AG04450 (cell line): ENCODE results near the gene NOS3. TPM values are rescaled to one million over a fixed set of nuclear protein-coding genes. Genes with fewer than 3 reads are reported as not detected.

ENCODE experiments used
- CTCF ChIA-PET: fragments of 300-600, 350-600 bp; formaldehyde crosslinking; extraction: SDS; loops from one replicate; lab custom pipeline; 2022; ENCODE audit warnings: antibody characterized with exemption, inconsistent platforms; lab: Charles Lee
- POLR2A ChIA-PET: fragments of 350-600 bp; formaldehyde crosslinking; extraction: SDS; loops from one replicate; lab custom pipeline; 2021; ENCODE audit warnings: antibody characterized with exemption, inconsistent platforms; lab: Yijun Ruan, JAX
- DNase-seq: peaks from one replicate; pipeline ENCODE4 v3.0.0-alpha.2; 2011; ENCODE audit warnings: low read depth, low spot score
- H3K27ac ChIP-seq: one replicate; pipeline ENCODE4 v1.5.1; 2012; ENCODE audit warnings: low read depth, low read length, control low read depth
- H3K27me3 ChIP-seq: one replicate; pipeline ENCODE4 v1.6.0; 2012; ENCODE audit warnings: low read length; ENCODE audit not compliant: control insufficient read depth, insufficient read depth
- H3K4me3 ChIP-seq: 2 replicates; pipeline ENCODE4 v1.5.1; 2011; ENCODE audit warnings: mild to moderate bottlenecking, low read depth, low read length, control low read depth
- H3K9me3 ChIP-seq: 2 replicates; pipeline ENCODE4 v1.5.1; 2012; ENCODE audit warnings: low read length; ENCODE audit not compliant: control insufficient read depth, insufficient read depth
- CTCF ChIP-seq: IDR thresholded peaks from 2 replicates; pipeline ENCODE4 v1.5.1; 2011; ENCODE audit warnings: low read depth, low read length, control low read depth, inconsistent platforms
- polyA minus RNA-seq: library from RNA; depleted of rRNA, polyadenylated mRNA; stranded (reverse); fragments of >200 nt; gene quantifications from 2 replicates; pipeline ENCODE4 v1.2.3, GENCODE V29; 2011; rRNA and poly(A)+ RNA removed
- polyA plus RNA-seq: library from polyadenylated mRNA; depleted of rRNA; stranded (reverse); fragments of >200 nt; gene quantifications from 2 replicates; pipeline ENCODE4 v1.2.3, GENCODE V29; 2011; rRNA removed

The NOS3 gene
- 0.60 and 1.5 TPM in 2 replicates for polyA plus RNA-seq
- 0.17 and 0.32 TPM in 2 replicates for polyA minus RNA-seq

- Histone ChIP-seq H3K27ac (no peak within 1 kb of the TSS), H3K9me3 (peaks cover 17% of the 10 kb centered on the region), H3K4me3 (no peak within 1 kb of the TSS), H3K27me3 (peaks cover 13% of the 10 kb centered on the region)
- no peak for DNase-seq
- ChIA-PET CTCF (interaction anchor here (1.3 to 4.5 kb wide), 4 partner anchors 10 to 92 kb away, joined by 3 to 46 read pairs (median 12); no protein-coding TSS in a partner anchor), POLR2A (no interaction called here)
- no peak for TF ChIP-seq CTCF
These were observed at the start of gene NOS3 for GRCh38 chr7:150990416-150991186. Gene NOS3, plus strand, starts transcription at chr7:150991017. Its CDS starts 2,787 bp downstream, at chr7:150993804.

GRCh38 chr7:150941351-150942000 is 49.3 kb upstream of the NOS3 start:
- POLR2A ChIA-PET, result no interaction called here
- H3K27ac ChIP-seq, result no peak overlapping the region

GRCh38 chr7:150942001-150942590 is 48.7 kb upstream of the NOS3 start:
- POLR2A ChIA-PET, result no interaction called here
- no peak overlapping the region for H3K4me3 ChIP-seq
- H3K27me3 ChIP-seq, result peaks cover 14% of the 10 kb centered on the region
- H3K9me3 ChIP-seq, result no peaks in the 10 kb centered on the region; the same call in 1 of the 2 replicates
- DNase-seq, result no peak
- no peak for TF ChIP-seq CTCF
- no peak overlapping the region for H3K27ac ChIP-seq
- CTCF ChIA-PET, result no interaction called here

More at GRCh38 chr7:150941351-150942000, 49.3 kb upstream of the NOS3 start:
- no peak for DNase-seq
- CTCF ChIA-PET, result no interaction called here
- no peak for TF ChIP-seq CTCF
- peaks cover 11% of the 10 kb centered on the region for H3K27me3 ChIP-seq
- no peaks in the 10 kb centered on the region; the same call in 1 of the 2 replicates for H3K9me3 ChIP-seq
- H3K4me3 ChIP-seq, result no peak overlapping the region

- peaks cover 14% of the 10 kb centered on the region for H3K27me3 ChIP-seq
- ChIA-PET POLR2A (no interaction called here), CTCF (no interaction called here)
- DNase-seq, result no peak
- H3K27ac ChIP-seq, result no peak overlapping the region
- H3K9me3 ChIP-seq, result no peaks in the 10 kb centered on the region; the same call in 1 of the 2 replicates
- H3K4me3 ChIP-seq, result no peak overlapping the region
- no peak for TF ChIP-seq CTCF
These were observed 48.0 kb upstream of the NOS3 start for GRCh38 chr7:150942591-150943452.
